ENCODE data around the gene ULK1. TPM values are rescaled to one million over a fixed set of nuclear protein-coding genes. Genes with fewer than 3 reads are reported as not detected.

Gene ULK1
- total RNA-seq, 1 donor from 2014 or later = 56.1 TPM

DNA sequence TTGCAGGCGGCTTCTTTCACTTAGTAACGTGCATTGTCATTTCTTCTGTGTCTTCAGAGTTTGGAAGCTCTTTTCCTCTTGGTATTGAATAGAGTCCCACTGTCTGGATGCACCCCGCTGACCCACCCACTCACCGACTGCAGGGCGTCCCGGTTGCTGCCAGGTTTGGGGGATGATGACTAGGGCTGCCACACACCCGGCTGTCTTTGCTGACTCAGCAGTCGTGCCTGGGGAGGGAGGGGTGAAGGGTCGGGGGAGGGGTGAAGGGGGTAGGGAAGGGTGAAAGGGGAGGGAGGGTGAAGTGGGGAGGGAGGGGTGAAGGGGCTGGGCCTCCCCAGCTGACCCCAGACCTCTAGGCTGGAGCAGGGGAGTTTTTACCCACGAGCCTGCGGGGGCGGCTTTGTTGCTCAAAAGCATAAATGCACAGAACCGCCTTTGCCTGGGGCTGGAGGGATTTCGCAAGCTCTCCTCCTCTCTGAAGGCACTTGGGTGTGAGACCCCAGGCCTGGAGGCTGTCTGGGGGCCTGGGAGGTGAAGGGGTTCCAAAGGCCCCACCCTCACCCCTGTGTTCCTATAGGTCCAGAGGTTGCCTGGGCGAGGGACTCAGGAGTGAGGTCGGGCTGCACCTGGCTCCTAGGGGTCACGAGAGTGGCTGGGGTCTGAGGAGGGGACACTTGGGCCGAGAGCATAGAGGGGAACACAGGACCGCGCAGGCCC, 31.3 kb upstream of the ULK1 start:
- H3K27me3 Mint-ChIP-seq (ENCODE audit: low read depth) = no peaks in the 10 kb centered on the region
- no peak overlapping the region for H3K4me3 Mint-ChIP-seq (ENCODE audit: unreplicated experiment)
- peak overlapping the region; percentile 84 for H3K27ac Mint-ChIP-seq (ENCODE audit: unreplicated experiment)
- peaks cover 41% of the 10 kb centered on the region for H3K4me1 Mint-ChIP-seq (ENCODE audit: low read depth)
- TF ChIP-seq, protein P1, sequence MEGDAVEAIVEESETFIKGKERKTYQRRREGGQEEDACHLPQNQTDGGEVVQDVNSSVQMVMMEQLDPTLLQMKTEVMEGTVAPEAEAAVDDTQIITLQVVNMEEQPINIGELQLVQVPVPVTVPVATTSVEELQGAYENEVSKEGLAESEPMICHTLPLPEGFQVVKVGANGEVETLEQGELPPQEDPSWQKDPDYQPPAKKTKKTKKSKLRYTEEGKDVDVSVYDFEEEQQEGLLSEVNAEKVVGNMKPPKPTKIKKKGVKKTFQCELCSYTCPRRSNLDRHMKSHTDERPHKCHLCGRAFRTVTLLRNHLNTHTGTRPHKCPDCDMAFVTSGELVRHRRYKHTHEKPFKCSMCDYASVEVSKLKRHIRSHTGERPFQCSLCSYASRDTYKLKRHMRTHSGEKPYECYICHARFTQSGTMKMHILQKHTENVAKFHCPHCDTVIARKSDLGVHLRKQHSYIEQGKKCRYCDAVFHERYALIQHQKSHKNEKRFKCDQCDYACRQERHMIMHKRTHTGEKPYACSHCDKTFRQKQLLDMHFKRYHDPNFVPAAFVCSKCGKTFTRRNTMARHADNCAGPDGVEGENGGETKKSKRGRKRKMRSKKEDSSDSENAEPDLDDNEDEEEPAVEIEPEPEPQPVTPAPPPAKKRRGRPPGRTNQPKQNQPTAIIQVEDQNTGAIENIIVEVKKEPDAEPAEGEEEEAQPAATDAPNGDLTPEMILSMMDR (IDR thresholded peaks at IDR 0.05) = no peak
- no peak for DNase-seq (ENCODE audit: low spot score)
- H3K36me3 Mint-ChIP-seq (ENCODE audit: low read depth) = no peaks in the 10 kb centered on the region
- no peaks in the 10 kb centered on the region for H3K9me3 Mint-ChIP-seq (ENCODE audit: low read depth)

DNA sequence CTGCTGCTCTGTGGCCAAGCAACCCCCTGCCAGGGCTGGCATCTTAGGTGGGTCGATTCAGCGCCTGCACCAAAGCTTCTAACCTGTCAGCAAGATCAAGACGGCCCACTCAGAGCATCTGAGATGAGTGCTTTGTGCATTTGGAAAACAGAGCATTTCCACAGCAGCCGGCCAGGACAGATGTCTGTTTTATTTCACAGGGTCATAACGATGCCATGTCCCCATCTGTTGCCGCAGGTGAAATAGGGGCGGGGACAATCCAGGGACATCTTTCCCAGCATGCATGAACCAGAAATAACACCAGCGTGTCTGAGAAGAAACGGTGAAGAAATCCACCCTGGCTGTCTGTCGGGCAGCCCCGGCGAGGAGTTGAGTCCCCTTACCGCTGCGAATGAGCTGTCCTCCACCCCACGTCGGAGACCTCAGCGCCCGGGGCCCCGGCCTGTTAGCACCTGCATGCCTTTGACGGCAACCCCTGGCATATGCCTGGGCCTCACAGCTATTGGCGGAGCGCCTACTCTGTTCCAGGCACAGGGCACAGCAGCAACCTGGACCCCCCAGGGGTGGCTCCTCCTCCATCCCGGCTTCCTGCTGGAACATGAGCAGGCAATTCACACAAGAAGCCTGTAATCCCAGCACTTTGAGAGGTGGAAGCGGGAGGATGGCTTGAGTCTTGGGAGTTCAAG, 30.6 kb upstream of the ULK1 start:
- H3K4me1 Mint-ChIP-seq (ENCODE audit: low read depth) = peaks cover 38% of the 10 kb centered on the region
- no peak for DNase-seq (ENCODE audit: low spot score)
- H3K27me3 Mint-ChIP-seq (ENCODE audit: low read depth) = no peaks in the 10 kb centered on the region
- H3K4me3 Mint-ChIP-seq (ENCODE audit: unreplicated experiment) = no peak overlapping the region
- no peaks in the 10 kb centered on the region for H3K9me3 Mint-ChIP-seq (ENCODE audit: low read depth)
- TF ChIP-seq, protein P1 (IDR thresholded peaks at IDR 0.05) = no peak
- H3K27ac Mint-ChIP-seq (ENCODE audit: unreplicated experiment) = no peak overlapping the region
- no peaks in the 10 kb centered on the region for H3K36me3 Mint-ChIP-seq (ENCODE audit: low read depth)

DNA sequence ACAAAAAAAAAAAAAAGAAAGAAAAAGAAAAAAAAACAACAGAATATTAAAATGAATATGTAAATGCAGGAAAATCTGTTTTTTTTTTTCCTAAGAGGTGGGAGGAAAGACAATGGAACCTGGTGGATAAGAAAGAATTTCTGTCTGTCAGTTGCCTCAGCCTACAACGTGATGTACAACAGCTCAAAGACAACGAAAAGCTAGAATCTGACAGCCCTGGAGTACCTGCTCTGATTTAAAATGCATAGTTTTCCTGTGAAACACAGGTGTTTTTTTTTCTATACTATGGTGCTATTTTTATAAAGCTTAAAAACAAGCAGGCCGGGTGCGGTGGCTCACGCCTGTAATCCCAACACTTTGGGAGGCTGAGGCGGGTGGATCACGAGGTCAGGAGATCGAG, 30.0 kb upstream of the ULK1 start:
- DNase-seq (ENCODE audit: low spot score) = no peak
- H3K27ac Mint-ChIP-seq (ENCODE audit: unreplicated experiment) = peak overlapping the region; percentile 17
- TF ChIP-seq, protein P1 (IDR thresholded peaks at IDR 0.05) = no peak
- no peak overlapping the region for H3K4me3 Mint-ChIP-seq (ENCODE audit: unreplicated experiment)
- no peaks in the 10 kb centered on the region for H3K27me3 Mint-ChIP-seq (ENCODE audit: low read depth)
- H3K9me3 Mint-ChIP-seq (ENCODE audit: low read depth) = no peaks in the 10 kb centered on the region
- peaks cover 38% of the 10 kb centered on the region for H3K4me1 Mint-ChIP-seq (ENCODE audit: low read depth)
- H3K36me3 Mint-ChIP-seq (ENCODE audit: low read depth) = no peaks in the 10 kb centered on the region

DNA sequence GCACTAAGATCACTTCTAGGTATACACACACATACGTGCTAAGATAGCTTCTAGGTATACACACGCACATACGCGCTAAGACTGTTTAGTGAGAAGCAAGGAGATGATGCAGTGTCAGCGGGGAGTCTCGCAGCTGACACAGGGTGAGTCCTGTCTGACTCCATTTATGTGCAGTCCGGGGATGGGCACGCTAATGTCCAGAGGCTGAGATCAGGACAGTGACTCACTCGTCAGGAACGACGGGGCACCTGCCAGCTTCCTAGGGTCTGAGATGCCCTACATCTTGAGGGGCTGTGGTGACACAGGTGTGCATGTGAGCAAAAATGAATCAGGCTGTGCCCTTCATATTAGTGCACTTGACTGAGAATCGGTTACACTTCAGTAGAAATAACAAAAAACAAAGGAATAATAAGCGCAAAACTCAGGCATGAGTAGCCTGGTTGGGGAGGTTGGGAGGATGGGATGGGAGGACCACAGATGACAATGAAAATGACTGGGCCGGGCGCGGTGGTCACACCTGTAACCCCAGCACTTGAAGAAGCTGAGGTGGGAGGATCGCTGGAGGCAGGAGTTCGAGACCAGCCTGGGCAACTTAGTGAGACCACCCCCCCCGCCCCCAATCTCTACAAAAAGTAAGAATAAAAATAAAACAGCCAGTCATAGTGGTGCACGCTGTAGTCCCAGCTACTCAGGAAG, 29.1 kb upstream of the ULK1 start:
- Mint-ChIP-seq H3K27ac (ENCODE audit: unreplicated experiment) (peak overlapping the region; percentile 88), H3K4me3 (ENCODE audit: unreplicated experiment) (no peak overlapping the region)

DNA sequence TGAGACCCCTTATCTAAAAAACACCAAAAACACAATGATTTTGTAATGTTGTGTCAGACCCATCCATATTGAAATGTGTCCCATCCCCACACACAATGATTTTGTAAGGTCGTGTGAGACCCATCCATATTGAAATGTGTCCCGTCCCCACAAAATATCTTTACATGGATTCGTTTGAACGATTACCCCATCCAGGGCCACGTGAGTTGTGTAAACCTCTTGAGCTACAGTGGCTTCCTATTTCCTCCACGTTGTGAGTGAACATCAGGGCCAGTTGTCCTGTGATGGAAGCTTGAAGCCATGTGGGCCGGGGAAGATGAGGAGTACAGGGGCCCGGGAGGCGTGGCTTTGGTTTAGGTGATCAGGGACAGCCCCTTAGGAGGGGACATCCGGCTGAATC, 27.0 kb upstream of the ULK1 start:
- H3K27ac Mint-ChIP-seq (ENCODE audit: unreplicated experiment) = no peak overlapping the region
- H3K9me3 Mint-ChIP-seq (ENCODE audit: low read depth) = no peaks in the 10 kb centered on the region
- H3K4me3 Mint-ChIP-seq (ENCODE audit: unreplicated experiment) = no peak overlapping the region
- no peak for DNase-seq (ENCODE audit: low spot score)
- peaks cover 40% of the 10 kb centered on the region for H3K4me1 Mint-ChIP-seq (ENCODE audit: low read depth)
- H3K36me3 Mint-ChIP-seq (ENCODE audit: low read depth) = no peaks in the 10 kb centered on the region
- TF ChIP-seq, protein P1 (IDR thresholded peaks at IDR 0.05) = no peak
- no peaks in the 10 kb centered on the region for H3K27me3 Mint-ChIP-seq (ENCODE audit: low read depth)

More for the DNA sequence above, 29.1 kb upstream of the ULK1 start:
- Mint-ChIP-seq H3K36me3 (ENCODE audit: low read depth) (no peaks in the 10 kb centered on the region), H3K9me3 (ENCODE audit: low read depth) (no peaks in the 10 kb centered on the region), H3K4me1 (ENCODE audit: low read depth) (peaks cover 38% of the 10 kb centered on the region), H3K27me3 (ENCODE audit: low read depth) (no peaks in the 10 kb centered on the region)
- no peak for DNase-seq (ENCODE audit: low spot score)
- TF ChIP-seq, protein P1 (IDR thresholded peaks at IDR 0.05) = no peak
